ENCODE measurements around the gene TMEM269. TPM values are rescaled to one million over a fixed set of nuclear protein-coding genes. Genes with fewer than 3 reads are reported as not detected.

TMEM269 gene
- total RNA-seq, 2 donors from 2014 or later = 0.20 to 0.66 TPM

DNA sequence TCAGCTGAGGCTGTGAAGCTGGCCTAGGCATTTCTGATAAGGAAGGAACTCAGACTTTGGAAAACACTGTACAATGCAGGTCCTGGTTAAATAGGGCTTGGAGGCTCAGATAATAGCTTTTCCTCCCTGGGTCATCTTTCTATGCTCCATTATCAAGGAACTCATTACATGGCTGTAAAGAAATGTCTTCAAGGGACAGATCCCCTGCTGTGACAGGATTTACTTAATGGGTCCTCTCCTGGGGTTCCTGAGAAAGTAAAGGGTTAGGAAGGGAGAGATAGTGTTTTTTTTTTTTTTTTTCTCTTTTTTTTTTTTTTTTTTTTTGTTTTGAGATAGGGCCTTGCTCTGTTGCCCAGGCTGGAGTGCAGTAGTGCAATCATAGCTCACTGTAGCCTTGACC, 46.5 kb downstream of the TMEM269 start:
- no peaks in the 10 kb centered on the region for H3K36me3 Mint-ChIP-seq (ENCODE audit: low read depth)
- no peak overlapping the region for H3K4me3 Mint-ChIP-seq
- no peak overlapping the region for H3K27ac Mint-ChIP-seq
- no peaks in the 10 kb centered on the region for H3K9me3 ChIP-seq (ENCODE audit: control insufficient read depth, low read length)
- H3K27ac ChIP-seq (ENCODE audit: low read depth, low read length) = no peak overlapping the region
- peaks cover 1% of the 10 kb centered on the region for H3K27me3 Mint-ChIP-seq (ENCODE audit: insufficient read depth)
- DNase-seq = no peak
- no peaks in the 10 kb centered on the region for H3K36me3 ChIP-seq (ENCODE audit: control insufficient read depth, insufficient read depth, low read length)
- H3K4me1 Mint-ChIP-seq = peaks cover 25% of the 10 kb centered on the region
- peaks cover 12% of the 10 kb centered on the region for H3K4me1 ChIP-seq (ENCODE audit: control insufficient read depth, insufficient read depth, low read length)
- no peak overlapping the region for H3K4me3 ChIP-seq (ENCODE audit: low read length)
- no peaks in the 10 kb centered on the region for H3K9me3 Mint-ChIP-seq
- TF ChIP-seq, protein P1, sequence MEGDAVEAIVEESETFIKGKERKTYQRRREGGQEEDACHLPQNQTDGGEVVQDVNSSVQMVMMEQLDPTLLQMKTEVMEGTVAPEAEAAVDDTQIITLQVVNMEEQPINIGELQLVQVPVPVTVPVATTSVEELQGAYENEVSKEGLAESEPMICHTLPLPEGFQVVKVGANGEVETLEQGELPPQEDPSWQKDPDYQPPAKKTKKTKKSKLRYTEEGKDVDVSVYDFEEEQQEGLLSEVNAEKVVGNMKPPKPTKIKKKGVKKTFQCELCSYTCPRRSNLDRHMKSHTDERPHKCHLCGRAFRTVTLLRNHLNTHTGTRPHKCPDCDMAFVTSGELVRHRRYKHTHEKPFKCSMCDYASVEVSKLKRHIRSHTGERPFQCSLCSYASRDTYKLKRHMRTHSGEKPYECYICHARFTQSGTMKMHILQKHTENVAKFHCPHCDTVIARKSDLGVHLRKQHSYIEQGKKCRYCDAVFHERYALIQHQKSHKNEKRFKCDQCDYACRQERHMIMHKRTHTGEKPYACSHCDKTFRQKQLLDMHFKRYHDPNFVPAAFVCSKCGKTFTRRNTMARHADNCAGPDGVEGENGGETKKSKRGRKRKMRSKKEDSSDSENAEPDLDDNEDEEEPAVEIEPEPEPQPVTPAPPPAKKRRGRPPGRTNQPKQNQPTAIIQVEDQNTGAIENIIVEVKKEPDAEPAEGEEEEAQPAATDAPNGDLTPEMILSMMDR (conservative IDR thresholded peaks at IDR 0.05) = no peak
- no peak overlapping the region for H3K9ac ChIP-seq (ENCODE audit: extremely low read depth, low read length, poor library complexity, severe bottlenecking)
- no peaks in the 10 kb centered on the region for H3K27me3 ChIP-seq (ENCODE audit: control insufficient read depth, insufficient read depth, low read length, poor library complexity, severe bottlenecking)

DNA sequence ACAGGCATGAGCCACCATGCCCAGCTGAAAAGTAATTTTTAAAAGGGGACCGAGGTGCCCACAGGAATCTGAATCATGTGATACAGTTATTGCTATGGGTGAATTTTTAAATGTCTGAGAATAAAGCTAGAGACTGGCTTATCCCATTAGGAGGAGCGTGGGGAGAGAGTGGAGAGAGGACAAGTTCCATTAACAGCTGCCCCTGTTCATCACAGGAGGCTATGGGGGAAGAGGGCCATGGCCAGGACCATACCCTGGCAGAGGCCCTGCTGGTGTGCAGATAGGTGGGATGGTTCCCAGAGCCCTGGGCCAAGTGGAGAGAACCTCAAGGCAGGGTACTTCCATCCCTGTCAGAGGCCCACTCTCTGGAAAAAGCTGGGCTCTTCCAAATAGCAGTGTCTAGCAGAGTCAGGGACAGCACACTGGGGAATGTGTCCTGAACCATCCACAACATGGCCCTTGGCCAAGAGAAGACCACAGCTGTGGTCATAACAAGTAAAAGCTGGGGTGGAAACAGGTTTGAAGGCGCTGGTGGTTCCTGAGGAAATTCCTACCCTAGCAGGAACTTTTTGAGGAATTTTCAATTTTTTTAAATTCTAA, 48.0 kb downstream of the TMEM269 start:
- H3K9me3 Mint-ChIP-seq = no peaks in the 10 kb centered on the region
- Histone ChIP-seq H3K27ac (ENCODE audit: low read depth, low read length) (no peak overlapping the region), H3K27me3 (ENCODE audit: control insufficient read depth, insufficient read depth, low read length, poor library complexity, severe bottlenecking) (no peaks in the 10 kb centered on the region), H3K9me3 (ENCODE audit: control insufficient read depth, low read length) (no peaks in the 10 kb centered on the region), H3K4me3 (ENCODE audit: low read length) (no peak overlapping the region), H3K9ac (ENCODE audit: extremely low read depth, low read length, poor library complexity, severe bottlenecking) (no peak overlapping the region), H3K36me3 (ENCODE audit: control insufficient read depth, insufficient read depth, low read length) (no peaks in the 10 kb centered on the region), H3K4me1 (ENCODE audit: control insufficient read depth, insufficient read depth, low read length) (peaks cover 12% of the 10 kb centered on the region)
- no peak for DNase-seq
- H3K4me3 Mint-ChIP-seq = no peak overlapping the region
- no peaks in the 10 kb centered on the region for H3K36me3 Mint-ChIP-seq (ENCODE audit: low read depth)
- H3K4me1 Mint-ChIP-seq = peaks cover 29% of the 10 kb centered on the region
- 60 to 97% methylated on average over 1 to 3 of the region's 3 CpGs for WGBS, 2 experiments (ENCODE audit: insufficient coverage in 1 of 2, insufficient read length in 1 of 2)
- no peak overlapping the region for H3K27ac Mint-ChIP-seq
- TF ChIP-seq, protein P1 (conservative IDR thresholded peaks at IDR 0.05) = no peak
- peaks cover 2% of the 10 kb centered on the region for H3K27me3 Mint-ChIP-seq (ENCODE audit: insufficient read depth)

DNA sequence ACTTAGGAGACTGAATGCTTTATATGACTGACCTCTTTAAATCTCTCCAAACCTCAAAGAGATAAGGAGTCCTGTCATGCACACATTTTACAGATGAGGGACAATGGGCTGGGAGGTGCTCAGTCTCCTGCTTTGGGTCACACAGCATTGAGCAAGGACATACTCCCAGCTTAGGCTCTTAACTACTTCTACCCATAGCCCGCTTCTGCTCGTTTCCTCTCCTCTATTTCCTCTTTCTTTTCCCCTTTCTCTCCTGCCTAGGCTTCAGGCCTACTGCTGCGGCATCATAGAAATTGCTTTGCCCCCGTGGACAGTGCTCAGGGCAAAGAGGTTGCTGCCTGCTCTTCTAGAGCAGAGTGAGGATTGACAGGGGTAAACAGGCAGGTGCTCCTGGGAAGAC, 49.2 kb downstream of the TMEM269 start:
- Mint-ChIP-seq H3K27me3 (ENCODE audit: insufficient read depth) (peaks cover 2% of the 10 kb centered on the region), H3K36me3 (ENCODE audit: low read depth) (no peaks in the 10 kb centered on the region), H3K27ac (no peak overlapping the region), H3K4me1 (peaks cover 29% of the 10 kb centered on the region), H3K4me3 (no peak overlapping the region), H3K9me3 (no peaks in the 10 kb centered on the region)
- H3K9ac ChIP-seq (ENCODE audit: extremely low read depth, low read length, poor library complexity, severe bottlenecking) = no peak overlapping the region
- no peak overlapping the region for H3K4me3 ChIP-seq (ENCODE audit: low read length)
- DNase-seq = no peak
- TF ChIP-seq, protein P1 (conservative IDR thresholded peaks at IDR 0.05) = no peak
- 94 to 100% methylated on average over 1 to 4 of the region's 4 CpGs for WGBS, 2 experiments (ENCODE audit: insufficient coverage in 1 of 2, insufficient read length in 1 of 2)
- no peak overlapping the region for H3K27ac ChIP-seq (ENCODE audit: low read depth, low read length)
- H3K4me1 ChIP-seq (ENCODE audit: control insufficient read depth, insufficient read depth, low read length) = peaks cover 12% of the 10 kb centered on the region
- no peaks in the 10 kb centered on the region for H3K27me3 ChIP-seq (ENCODE audit: control insufficient read depth, insufficient read depth, low read length, poor library complexity, severe bottlenecking)
- H3K9me3 ChIP-seq (ENCODE audit: control insufficient read depth, low read length) = no peaks in the 10 kb centered on the region
- no peaks in the 10 kb centered on the region for H3K36me3 ChIP-seq (ENCODE audit: control insufficient read depth, insufficient read depth, low read length)
